Breast epithelium (tissue), 4 donors: ENCODE measurements around the gene MRAS. TPM values are rescaled to one million over a fixed set of nuclear protein-coding genes. Genes with fewer than 3 reads are reported as not detected.
"Not testable (repeated sequence)": the region's sequence is repeated elsewhere in the genome, so short reads cannot be mapped to it uniquely, and the experiment has no call there.

Experiments used
- DNase-seq, 2 donors: peaks; one replicate each; pipeline ENCODE4 v3.0.0-alpha.2; 2019; ENCODE audit warnings: low spot score in 2 of 2
- H3K27ac ChIP-seq, 2 donors: fragments of 200-600 bp; sonication (generic) in 1 of 2; one replicate each; pipeline ENCODE4 v1.5.1; 2016 to 2019; ENCODE audit warnings: mild to moderate bottlenecking in 1 of 2
- H3K27me3 ChIP-seq, 2 donors: fragments of 200-600 bp; sonication (generic) in 1 of 2; one replicate each; pipeline versions ENCODE4 v1.5.1 to v1.6.0; 2017 to 2019; ENCODE audit warnings: control low read depth in 1 of 2, mild to moderate bottlenecking in 1 of 2
- H3K36me3 ChIP-seq: fragments of 200-600 bp; one replicate; pipeline ENCODE4 v1.5.1; 2019
- H3K4me1 ChIP-seq, 2 donors: fragments of 200-600 bp; sonication (generic); one replicate each; pipeline ENCODE4 v1.5.1; 2016 to 2019; ENCODE audit warnings: control low read depth in 1 of 2
- H3K4me3 ChIP-seq, 3 donors: fragments of 200-600 bp; sonication (generic); 1 replicate in 2 of 3; 2 replicates in 1 of 3; pipeline ENCODE4 v1.5.1; 2016 to 2019; ENCODE audit warnings: mild to moderate bottlenecking in 3 of 3, moderate library complexity in 2 of 3
- H3K9me3 ChIP-seq, 2 donors: fragments of 200-600 bp; sonication (generic) in 1 of 2; one replicate each; pipeline ENCODE4 v1.5.1; 2016 to 2019; ENCODE audit warnings: control low read depth in 1 of 2
- CTCF ChIP-seq, 3 donors: fragments of 450-650 bp; IDR thresholded peaks; one replicate each; pipeline ENCODE4 v1.5.1; 2016 to 2017; ENCODE audit warnings: antibody characterized with exemption in 3 of 3, mild to moderate bottlenecking in 3 of 3, moderate library complexity in 3 of 3
- POLR2A ChIP-seq: fragments of 450-650 bp; IDR thresholded peaks from one replicate; pipeline ENCODE4 v1.6.1; 2016; ENCODE audit warnings: antibody characterized with exemption, mild to moderate bottlenecking, moderate library complexity
- POLR2AphosphoS5 ChIP-seq, 3 donors: sonication (generic); formaldehyde crosslinking; IDR thresholded peaks; one replicate each; pipeline ENCODE4 v1.6.1; 2017; ENCODE audit warnings: antibody characterized with exemption in 3 of 3
- intact Hi-C: fragments of 100-400 bp; cut with DNase I; formaldehyde crosslinking; loops from one replicate; pipeline ENCODE4 v1.15.1; 2023; ENCODE audit warnings: low total_unique reads
- total RNA-seq, 3 donors: library from RNA; depleted of rRNA; stranded (reverse); fragments of >200 nt; gene quantifications; one replicate each; pipeline ENCODE4 v1.1.0, GENCODE V29; 2016

Gene MRAS
- total RNA-seq, 3 donors from 2014 or later, result 39.0 to 157 (median 74.8) TPM

GRCh38 chr3:138376663-138377062, 28.3 kb downstream of the MRAS start:
- H3K36me3 ChIP-seq, result no peaks in the 10 kb centered on the region
- peaks cover 0 to 5% of the 10 kb centered on the region in 2 donors for H3K4me1 ChIP-seq
- no peak overlapping the region for H3K4me3 ChIP-seq
- no peaks in the 10 kb centered on the region for H3K9me3 ChIP-seq
- TF ChIP-seq POLR2A, result no peak
- intact Hi-C loops, result no loop called here
- no peak overlapping the region for H3K27ac ChIP-seq
- no peaks in the 10 kb centered on the region for H3K27me3 ChIP-seq
- no peak for DNase-seq

GRCh38 chr3:138377212-138377611, 28.8 kb downstream of the MRAS start:
- H3K27ac ChIP-seq, intact Hi-C loops, H3K27me3 ChIP-seq, H3K4me1 ChIP-seq, H3K4me3 ChIP-seq, DNase-seq, H3K36me3 ChIP-seq, H3K9me3 ChIP-seq: not testable (repeated sequence)

- no peak for TF ChIP-seq POLR2A
- TF ChIP-seq CTCF (IDR thresholded peaks at IDR 0.05), result no peak
- TF ChIP-seq POLR2AphosphoS5 (IDR thresholded peaks at IDR 0.05), result no peak
- Histone ChIP-seq H3K27ac (peak overlapping the region in 1 of 2 donors; percentile 3), H3K4me3 (no peak overlapping the region), H3K36me3 (no peaks in the 10 kb centered on the region), H3K4me1 (peaks cover 7 to 11% of the 10 kb centered on the region in 2 donors), H3K27me3 (no peaks in the 10 kb centered on the region), H3K9me3 (no peaks in the 10 kb centered on the region)
- intact Hi-C loops, result no loop called here
- DNase-seq, result no peak
Measured at GRCh38 chr3:138377804-138378203, 29.4 kb downstream of the MRAS start.

- Histone ChIP-seq H3K9me3 (no peaks in the 10 kb centered on the region), H3K4me3 (no peak overlapping the region), H3K4me1 (peaks cover 11 to 12% of the 10 kb centered on the region in 2 donors), H3K36me3 (no peaks in the 10 kb centered on the region), H3K27me3 (no peaks in the 10 kb centered on the region), H3K27ac (peak overlapping the region; percentile 3 to 43)
- no peak for TF ChIP-seq POLR2AphosphoS5 (IDR thresholded peaks at IDR 0.05)
- TF ChIP-seq CTCF (IDR thresholded peaks at IDR 0.05), result no peak
- TF ChIP-seq POLR2A, result no peak
- DNase-seq, result no peak
- intact Hi-C loops, result no loop called here
Measured at GRCh38 chr3:138378331-138378730, 30.0 kb downstream of the MRAS start.

- no peak for DNase-seq
- Histone ChIP-seq H3K9me3 (no peaks in the 10 kb centered on the region), H3K36me3 (no peaks in the 10 kb centered on the region), H3K4me3 (no peak overlapping the region), H3K27ac (no peak overlapping the region), H3K27me3 (no peaks in the 10 kb centered on the region), H3K4me1 (peaks cover 11 to 17% of the 10 kb centered on the region in 2 donors)
- no peak for TF ChIP-seq POLR2AphosphoS5 (IDR thresholded peaks at IDR 0.05)
- TF ChIP-seq POLR2A, result no peak
- no peak for TF ChIP-seq CTCF (IDR thresholded peaks at IDR 0.05)
- intact Hi-C loops, result no loop called here
Measured at GRCh38 chr3:138378990-138379389, 30.6 kb downstream of the MRAS start.

GRCh38 chr3:138381413-138381901, 33.1 kb downstream of the MRAS start:
- peaks cover 11 to 17% of the 10 kb centered on the region in 2 donors for H3K4me1 ChIP-seq
- DNase-seq, result peak in 1 of 2 donors; percentile 82
- peak overlapping the region; percentile 90 to 93 for H3K27ac ChIP-seq
- TF ChIP-seq POLR2A (no peak), CTCF (IDR thresholded peaks at IDR 0.05) (no peak)
- intact Hi-C loops, result no loop called here
- no peaks in the 10 kb centered on the region for H3K9me3 ChIP-seq
- no peaks in the 10 kb centered on the region for H3K36me3 ChIP-seq
- H3K27me3 ChIP-seq, result no peaks in the 10 kb centered on the region
- H3K4me3 ChIP-seq, result peak overlapping the region in 1 of 3 donors; percentile 30
